HFFc6 (cell line): ENCODE data around the gene PLPP7. TPM values are rescaled to one million over a fixed set of nuclear protein-coding genes. Genes with fewer than 3 reads are reported as not detected.

Experiments used
- DNase-seq: peaks from one replicate; pipeline ENCODE4 v3.0.0-alpha.2; 2018
- H3K27ac Mint-ChIP-seq: 2 replicates; pipeline ENCODE4 v1.8.0; 2020; ENCODE audit warnings: mild to moderate bottlenecking, mixed read lengths
- H3K27me3 Mint-ChIP-seq: 2 replicates; pipeline ENCODE4 v1.8.0; 2021; ENCODE audit warnings: mild to moderate bottlenecking, moderate library complexity, mixed read lengths; ENCODE audit not compliant: insufficient read depth
- H3K36me3 Mint-ChIP-seq: 2 replicates; pipeline ENCODE4 v1.8.0; 2021; ENCODE audit warnings: low read depth, mixed read lengths
- H3K4me1 Mint-ChIP-seq: 2 replicates; pipeline ENCODE4 v1.8.0; 2020; ENCODE audit warnings: low read depth, mixed read lengths
- H3K4me3 Mint-ChIP-seq: 2 replicates; pipeline ENCODE4 v1.8.0; 2020; ENCODE audit warnings: mild to moderate bottlenecking, moderate library complexity, mixed read lengths
- H3K9me3 Mint-ChIP-seq: 2 replicates; pipeline ENCODE4 v1.8.0; 2020; ENCODE audit warnings: mild to moderate bottlenecking, mixed read lengths
- CTCF ChIP-seq: fragments of 200-600 bp; sonication (generic); IDR thresholded peaks from 2 replicates; pipeline ENCODE4 v1.5.0; 2021; ENCODE audit warnings: antibody characterized with exemption, mild to moderate bottlenecking
- total RNA-seq, 6 experiments: library from RNA; stranded (reverse); fragmentation: NEBNext Ultra II Directional; extraction: Animal tissue kit (Norgen Biotek cat#: 25700); gene quantifications; 2 replicates in 1 of 6; 3 replicates in 5 of 6; pipeline ENCODE4 v1.2.3, GENCODE V29; 2021

PLPP7 gene
- total RNA-seq, 6 experiments from 2014 or later, result 1.2 to 10.2 (median 1.9) TPM

GRCh38 chr9:131307974-131308373, 18.5 kb downstream of the PLPP7 start:
- DNase-seq, result no peak
- no peak for TF ChIP-seq CTCF
- Mint-ChIP-seq H3K27me3 (peaks cover 15% of the 10 kb centered on the region), H3K4me3 (no peak overlapping the region), H3K36me3 (no peaks in the 10 kb centered on the region), H3K27ac (no peak overlapping the region), H3K9me3 (no peaks in the 10 kb centered on the region), H3K4me1 (peaks cover 14% of the 10 kb centered on the region)

- TF ChIP-seq CTCF, result no peak
- Mint-ChIP-seq H3K9me3 (no peaks in the 10 kb centered on the region), H3K4me3 (no peak overlapping the region), H3K27ac (no peak overlapping the region), H3K27me3 (peaks cover 15% of the 10 kb centered on the region), H3K36me3 (no peaks in the 10 kb centered on the region), H3K4me1 (peaks cover 14% of the 10 kb centered on the region)
- no peak for DNase-seq
Observed at GRCh38 chr9:131308452-131308851, 18.9 kb downstream of the PLPP7 start.

- H3K27ac Mint-ChIP-seq, result no peak overlapping the region
- DNase-seq, result no peak
- no peaks in the 10 kb centered on the region for H3K36me3 Mint-ChIP-seq
- peaks cover 12% of the 10 kb centered on the region for H3K27me3 Mint-ChIP-seq
- peaks cover 14% of the 10 kb centered on the region for H3K4me1 Mint-ChIP-seq
- no peak for TF ChIP-seq CTCF
- no peaks in the 10 kb centered on the region for H3K9me3 Mint-ChIP-seq
- H3K4me3 Mint-ChIP-seq, result no peak overlapping the region
Observed at GRCh38 chr9:131308906-131309529, 19.5 kb downstream of the PLPP7 start.

- Mint-ChIP-seq H3K4me1 (peaks cover 8% of the 10 kb centered on the region), H3K36me3 (no peaks in the 10 kb centered on the region), H3K9me3 (no peaks in the 10 kb centered on the region), H3K27me3 (peaks cover 12% of the 10 kb centered on the region), H3K27ac (no peak overlapping the region), H3K4me3 (no peak overlapping the region)
- no peak for DNase-seq
- TF ChIP-seq CTCF, result no peak
Observed at GRCh38 chr9:131309530-131310276, 20.2 kb downstream of the PLPP7 start.

- no peak for DNase-seq
- no peaks in the 10 kb centered on the region for H3K9me3 Mint-ChIP-seq
- peaks cover 12% of the 10 kb centered on the region for H3K27me3 Mint-ChIP-seq
- TF ChIP-seq CTCF, result no peak
- no peak overlapping the region for H3K4me3 Mint-ChIP-seq
- H3K36me3 Mint-ChIP-seq, result no peaks in the 10 kb centered on the region
- no peaks in the 10 kb centered on the region for H3K4me1 Mint-ChIP-seq
- H3K27ac Mint-ChIP-seq, result no peak overlapping the region
Observed at GRCh38 chr9:131310833-131311554, 21.5 kb downstream of the PLPP7 start.
